ENCODE results near the gene MUS81.

DNA sequence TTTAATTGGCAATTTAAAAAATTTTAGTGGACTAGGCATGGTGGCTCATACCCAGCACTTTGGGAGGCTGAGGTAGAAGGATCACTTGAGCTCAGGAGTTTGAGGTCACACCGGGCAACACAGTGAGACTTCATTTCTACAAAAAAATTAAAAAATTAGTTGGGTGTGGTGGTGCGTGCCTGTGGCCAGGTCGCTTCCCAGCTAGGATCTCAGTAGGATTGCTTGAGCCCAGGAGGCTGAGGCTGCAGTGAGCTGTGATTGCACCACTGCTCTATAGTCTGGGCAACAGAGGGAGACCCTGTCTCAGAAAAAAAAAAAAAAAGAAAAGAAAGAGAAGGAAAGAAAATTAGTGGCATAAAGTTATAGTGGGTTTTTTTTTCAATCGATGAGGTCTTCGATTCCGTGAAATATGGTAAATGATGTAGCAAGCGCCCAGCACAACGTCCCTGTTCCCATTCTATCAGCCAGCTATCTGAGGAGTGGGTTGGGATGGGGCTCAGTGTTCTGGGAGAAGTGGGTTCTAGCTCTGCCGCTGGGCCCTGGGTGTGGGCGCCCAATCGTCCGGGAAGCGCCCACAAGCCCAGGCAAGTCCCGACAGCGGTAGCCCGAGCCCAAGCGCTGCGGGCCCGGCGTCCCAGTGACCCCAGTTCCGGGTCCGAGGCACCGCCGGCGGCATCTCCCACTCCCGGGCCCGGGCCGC, 38.6 kb downstream of the MUS81 start:
- TF ChIP-seq, protein P1, sequence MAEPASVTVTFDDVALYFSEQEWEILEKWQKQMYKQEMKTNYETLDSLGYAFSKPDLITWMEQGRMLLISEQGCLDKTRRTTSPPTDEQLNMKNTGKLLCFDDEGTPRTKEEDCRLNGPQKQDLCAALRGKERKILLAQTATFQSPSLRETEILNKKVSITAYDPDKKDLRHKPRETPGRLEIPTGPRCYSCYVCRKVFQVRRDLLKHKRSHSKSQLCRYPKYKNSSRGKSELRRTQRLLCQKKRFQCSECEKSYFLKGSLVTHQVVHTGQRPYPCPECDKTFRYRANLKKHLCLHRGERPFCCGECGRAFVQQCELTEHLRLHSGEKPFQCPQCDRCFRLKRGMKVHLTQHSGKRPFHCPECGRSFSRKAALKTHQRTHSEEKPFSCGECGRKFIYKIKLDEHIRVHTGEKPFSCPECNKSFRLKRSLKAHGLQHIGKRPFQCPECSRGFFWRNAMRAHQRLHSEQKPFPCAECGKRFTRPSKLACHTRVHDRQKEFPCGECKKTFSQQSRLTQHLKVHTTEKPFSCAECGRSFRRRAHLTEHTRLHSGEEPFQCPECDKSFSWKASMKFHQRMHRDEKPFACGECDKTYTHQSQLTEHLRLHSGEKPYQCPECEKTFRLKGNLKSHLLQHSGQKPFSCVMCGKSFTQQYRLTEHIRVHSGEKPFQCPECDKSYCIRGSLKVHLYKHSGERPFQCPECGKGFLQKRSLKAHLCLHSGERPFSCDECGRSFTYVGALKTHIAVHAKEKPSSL (CRISPR knock-in tag; conservative IDR thresholded peaks at IDR 0.05) = no peak
- TF ChIP-seq, protein P2, sequence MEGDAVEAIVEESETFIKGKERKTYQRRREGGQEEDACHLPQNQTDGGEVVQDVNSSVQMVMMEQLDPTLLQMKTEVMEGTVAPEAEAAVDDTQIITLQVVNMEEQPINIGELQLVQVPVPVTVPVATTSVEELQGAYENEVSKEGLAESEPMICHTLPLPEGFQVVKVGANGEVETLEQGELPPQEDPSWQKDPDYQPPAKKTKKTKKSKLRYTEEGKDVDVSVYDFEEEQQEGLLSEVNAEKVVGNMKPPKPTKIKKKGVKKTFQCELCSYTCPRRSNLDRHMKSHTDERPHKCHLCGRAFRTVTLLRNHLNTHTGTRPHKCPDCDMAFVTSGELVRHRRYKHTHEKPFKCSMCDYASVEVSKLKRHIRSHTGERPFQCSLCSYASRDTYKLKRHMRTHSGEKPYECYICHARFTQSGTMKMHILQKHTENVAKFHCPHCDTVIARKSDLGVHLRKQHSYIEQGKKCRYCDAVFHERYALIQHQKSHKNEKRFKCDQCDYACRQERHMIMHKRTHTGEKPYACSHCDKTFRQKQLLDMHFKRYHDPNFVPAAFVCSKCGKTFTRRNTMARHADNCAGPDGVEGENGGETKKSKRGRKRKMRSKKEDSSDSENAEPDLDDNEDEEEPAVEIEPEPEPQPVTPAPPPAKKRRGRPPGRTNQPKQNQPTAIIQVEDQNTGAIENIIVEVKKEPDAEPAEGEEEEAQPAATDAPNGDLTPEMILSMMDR (IDR thresholded peaks at IDR 0.05) = no peak
- TF ChIP-seq, protein P3, sequence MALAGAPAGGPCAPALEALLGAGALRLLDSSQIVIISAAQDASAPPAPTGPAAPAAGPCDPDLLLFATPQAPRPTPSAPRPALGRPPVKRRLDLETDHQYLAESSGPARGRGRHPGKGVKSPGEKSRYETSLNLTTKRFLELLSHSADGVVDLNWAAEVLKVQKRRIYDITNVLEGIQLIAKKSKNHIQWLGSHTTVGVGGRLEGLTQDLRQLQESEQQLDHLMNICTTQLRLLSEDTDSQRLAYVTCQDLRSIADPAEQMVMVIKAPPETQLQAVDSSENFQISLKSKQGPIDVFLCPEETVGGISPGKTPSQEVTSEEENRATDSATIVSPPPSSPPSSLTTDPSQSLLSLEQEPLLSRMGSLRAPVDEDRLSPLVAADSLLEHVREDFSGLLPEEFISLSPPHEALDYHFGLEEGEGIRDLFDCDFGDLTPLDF (CRISPR knock-in tag; IDR thresholded peaks at IDR 0.05) = no peak
- TF ChIP-seq, protein P4, sequence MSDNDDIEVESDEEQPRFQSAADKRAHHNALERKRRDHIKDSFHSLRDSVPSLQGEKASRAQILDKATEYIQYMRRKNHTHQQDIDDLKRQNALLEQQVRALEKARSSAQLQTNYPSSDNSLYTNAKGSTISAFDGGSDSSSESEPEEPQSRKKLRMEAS (CRISPR knock-in tag; IDR thresholded peaks at IDR 0.05) = no peak
- TF ChIP-seq NFYB (CRISPR knock-in tag; conservative IDR thresholded peaks at IDR 0.05; ENCODE audit: low read depth) (no peak), NR2C2 (CRISPR knock-in tag; IDR thresholded peaks at IDR 0.05) (no peak), RELA (CRISPR knock-in tag; IDR thresholded peaks at IDR 0.05; ENCODE audit: borderline replicate concordance) (no peak), TP53 (CRISPR knock-in tag; IDR thresholded peaks at IDR 0.05) (no peak), CREB1 (CRISPR knock-in tag; IDR thresholded peaks at IDR 0.05) (no peak)

All from WTC11 (cell line).